PC-9 (cell line): ENCODE measurements around the gene YAP1. TPM values are rescaled to one million over a fixed set of nuclear protein-coding genes. Genes with fewer than 3 reads are reported as not detected.

Experiments
- BruUV-seq: library from RNA; stranded (reverse); fragments of 400-500 nt; replicated peaks from 2 replicates; lab custom pipeline; 2021; lab: Mats Ljungman, UMichigan
- CTCF ChIA-PET: fragments of 300-600 bp; sonication (Branson Sonifier 250); formaldehyde crosslinking; loops from one replicate; lab custom pipeline; 2022; ENCODE audit warnings: antibody characterized with exemption; lab: Charles Lee
- POLR2A ChIA-PET: fragments of 300-600 bp; sonication (Branson Sonifier 250); formaldehyde crosslinking; loops from one replicate; lab custom pipeline; 2022; ENCODE audit warnings: antibody characterized with exemption; ENCODE audit not compliant: unreplicated experiment; lab: Charles Lee
- DNase-seq, 2 experiments: peaks; one replicate each; pipeline versions ENCODE4 v3.0.0 to v3.0.0-alpha.2; 2015 to 2022; ENCODE audit warnings: mixed read lengths in 1 of 2
- H2AFZ ChIP-seq: fragments of 200-600 bp; sonication (generic); 2 replicates; pipeline ENCODE4 v1.8.1; 2017; ENCODE audit warnings: antibody characterized with exemption
- H3F3A ChIP-seq: fragments of 200-600 bp; sonication (generic); 2 replicates; pipeline ENCODE4 v1.8.1; 2017; ENCODE audit warnings: antibody characterized with exemption, mild to moderate bottlenecking, low read depth; ENCODE audit not compliant: insufficient read depth
- H3K27ac ChIP-seq: fragments of 200-600 bp; sonication (generic); 2 replicates; pipeline ENCODE4 v1.6.1; 2016; ENCODE audit warnings: mixed run types
- H3K27me3 ChIP-seq: fragments of 200-600 bp; sonication (generic); 2 replicates; pipeline ENCODE4 v1.6.1; 2016; ENCODE audit warnings: low read depth, mixed run types; ENCODE audit not compliant: insufficient read depth
- H3K36me3 ChIP-seq: fragments of 200-600 bp; sonication (generic); 2 replicates; pipeline ENCODE4 v1.6.1; 2016; ENCODE audit warnings: low read depth, mixed run types
- H3K4me1 ChIP-seq: fragments of 200-600 bp; sonication (generic); replicated peaks from 2 replicates; pipeline ENCODE4 v1.6.1; 2016; ENCODE audit warnings: mixed run types; ENCODE audit not compliant: insufficient read depth
- H3K4me2 ChIP-seq: fragments of 200-600 bp; sonication (generic); 2 replicates; pipeline ENCODE4 v1.6.1; 2017; ENCODE audit warnings: mixed run types
- H3K4me3 ChIP-seq: fragments of 200-600 bp; sonication (generic); 2 replicates; pipeline ENCODE4 v1.6.1; 2016; ENCODE audit warnings: mixed run types
- H3K79me2 ChIP-seq: fragments of 200-600 bp; sonication (generic); 2 replicates; pipeline ENCODE4 v1.6.1; 2017; ENCODE audit warnings: low read depth, mixed run types
- H3K9me2 ChIP-seq: fragments of 200-600 bp; sonication (generic); 2 replicates; pipeline ENCODE4 v1.8.1; 2017; ENCODE audit warnings: mild to moderate bottlenecking; ENCODE audit not compliant: insufficient read depth
- H3K9me3 ChIP-seq: fragments of 200-600 bp; sonication (generic); 2 replicates; pipeline ENCODE4 v1.8.1; 2016; ENCODE audit warnings: low read depth; ENCODE audit not compliant: insufficient read depth
- H4K20me1 ChIP-seq: fragments of 200-600 bp; sonication (generic); 2 replicates; pipeline ENCODE4 v1.8.1; 2017; ENCODE audit not compliant: insufficient read depth
- CTCF ChIP-seq: fragments of 200-600 bp; sonication (generic); conservative IDR thresholded peaks from 2 replicates; pipeline ENCODE4 v1.6.1; 2017; ENCODE audit warnings: mixed run types, antibody characterized with exemption, mild to moderate bottlenecking, moderate library complexity
- EZH2 ChIP-seq: fragments of 200-600 bp; sonication (generic); IDR thresholded peaks from 2 replicates; pipeline ENCODE4 v1.8.0; 2017; ENCODE audit warnings: antibody characterized with exemption, low read depth
- intact Hi-C: fragments of 100-400 bp; cut with micrococcal nuclease; formaldehyde crosslinking; loops from one replicate; pipeline ENCODE4 v1.10.0; 2022; ENCODE audit not compliant: unreplicated experiment
- total RNA-seq: library from RNA; stranded (reverse); gene quantifications from 2 replicates; pipeline ENCODE4 v1.2.3, GENCODE V29; 2021

The YAP1 gene
- total RNA-seq, 1 experiment from 2014 or later, result 111 TPM

- H3K4me1 ChIP-seq, result peaks cover 13% of the 10 kb centered on the region
- no peaks in the 10 kb centered on the region for H4K20me1 ChIP-seq
- intact Hi-C loops, result no loop called here
- ChIA-PET CTCF (interaction anchor here (0.6 kb wide), 1 partner anchor 8 kb away, joined by 3 read pairs; no protein-coding TSS in a partner anchor), POLR2A (no interaction called here)
- no peak for DNase-seq
- no peak overlapping the region for H3K4me3 ChIP-seq
- no TSS peak for BruUV-seq
- H3K27me3 ChIP-seq, result no peaks in the 10 kb centered on the region
- no peaks in the 10 kb centered on the region for H3K9me2 ChIP-seq
- 0 out of 2 replicates have a peak, but pooled peaks cover 10% of the 10 kb centered on the region for H3K79me2 ChIP-seq
- H3K27ac ChIP-seq, result no peak overlapping the region
- H3K36me3 ChIP-seq, result peaks cover 14% of the 10 kb centered on the region
- TF ChIP-seq EZH2, result no peak
- TF ChIP-seq CTCF, result no peak
- no peak overlapping the region for H3K4me2 ChIP-seq
- peaks cover 9% of the 10 kb centered on the region for H3F3A ChIP-seq
- H2AFZ ChIP-seq, result no peak overlapping the region
- H3K9me3 ChIP-seq, result no peaks in the 10 kb centered on the region
Observed at GRCh38 chr11:102234779-102235439, 124.7 kb downstream of the YAP1 start.

DNA sequence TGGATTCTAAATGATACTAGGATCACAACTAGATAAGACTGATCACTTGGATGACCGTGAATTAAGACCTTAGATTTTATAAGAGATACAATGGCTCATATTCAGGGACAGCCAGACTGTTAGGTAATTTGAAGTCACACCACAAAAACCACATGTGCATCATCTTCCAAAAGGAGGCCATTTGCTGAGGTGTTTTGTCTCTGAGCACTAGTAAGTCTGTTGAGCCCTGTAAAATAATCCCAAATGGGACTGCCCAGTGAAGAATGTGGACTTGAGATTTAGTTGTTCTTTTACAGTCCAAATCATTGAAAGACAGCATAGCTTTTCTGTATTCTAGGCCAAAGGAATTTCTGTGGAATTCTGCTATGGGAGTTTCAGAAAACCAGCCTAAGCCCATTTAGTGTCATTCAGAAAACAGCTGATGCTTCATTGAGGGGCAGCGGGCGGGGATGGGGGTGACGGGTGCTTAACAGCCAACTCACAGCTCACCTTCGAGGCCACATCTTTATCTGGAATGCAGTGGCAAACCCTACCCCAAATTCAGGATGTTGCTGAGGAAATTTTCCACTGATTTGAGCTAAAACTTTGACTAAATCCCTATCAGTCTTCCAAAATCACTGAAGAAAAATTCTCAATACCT lies 127.0 kb downstream of the YAP1 start:
- Histone ChIP-seq H3K4me2 (no peak overlapping the region), H3K9me2 (no peaks in the 10 kb centered on the region), H3K36me3 (peaks cover 5% of the 10 kb centered on the region; the same call in 1 of the 2 replicates), H2AFZ (no peak overlapping the region), H3K4me3 (no peak overlapping the region), H3K79me2 (no peaks in the 10 kb centered on the region), H3K27ac (no peak overlapping the region), H3F3A (peaks cover 8% of the 10 kb centered on the region), H3K4me1 (peaks cover 4% of the 10 kb centered on the region), H3K9me3 (no peaks in the 10 kb centered on the region), H4K20me1 (no peaks in the 10 kb centered on the region), H3K27me3 (no peaks in the 10 kb centered on the region)
- CTCF ChIA-PET, result no interaction called here
- intact Hi-C loops, result no loop called here
- POLR2A ChIA-PET, result no interaction called here
- no TSS peak for BruUV-seq
- TF ChIP-seq EZH2, result no peak
- TF ChIP-seq CTCF, result no peak
- DNase-seq, result no peak

DNA sequence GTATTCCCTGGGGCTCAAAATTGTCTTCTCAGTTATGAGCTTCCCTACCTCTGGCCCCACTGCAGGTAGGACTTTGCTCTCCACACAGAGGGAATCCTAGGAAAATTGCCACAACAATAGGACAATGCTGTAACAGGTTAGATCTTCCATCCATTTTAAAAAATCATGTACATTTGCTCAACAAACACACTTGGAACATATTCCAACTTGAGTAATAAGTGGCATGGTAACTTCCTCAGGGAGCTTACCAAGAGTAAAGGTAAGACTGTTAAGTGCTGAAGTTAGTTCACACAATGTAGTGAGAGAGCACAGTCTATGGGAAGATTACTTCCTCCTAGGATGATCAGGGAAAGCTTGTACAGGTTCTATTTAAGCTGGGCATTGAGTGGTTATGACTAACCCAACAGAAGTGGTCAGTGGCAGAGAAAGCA lies 128.2 kb downstream of the YAP1 start:
- Histone ChIP-seq H3K9me2 (no peaks in the 10 kb centered on the region), H2AFZ (no peak overlapping the region), H3K4me1 (peaks cover 16% of the 10 kb centered on the region), H3K79me2 (no peaks in the 10 kb centered on the region), H3K9me3 (no peaks in the 10 kb centered on the region), H3K4me2 (no peak overlapping the region), H3K4me3 (no peak overlapping the region), H3K27ac (no peak overlapping the region), H3K36me3 (peaks cover 3% of the 10 kb centered on the region; the same call in 1 of the 2 replicates), H3K27me3 (no peaks in the 10 kb centered on the region), H3F3A (peaks cover 14% of the 10 kb centered on the region), H4K20me1 (no peaks in the 10 kb centered on the region)
- no TSS peak for BruUV-seq
- ChIA-PET CTCF (no interaction called here), POLR2A (no interaction called here)
- TF ChIP-seq CTCF, result no peak
- no peak for TF ChIP-seq EZH2
- no peak for DNase-seq
- intact Hi-C loops, result no loop called here
